Choroid plexus epithelial cell (primary cell): ENCODE results near the gene TSPAN2.
A peak's percentile ranks its signal among the peaks of the same experiment; 100 is the strongest.

ENCODE experiments used
- DNase-seq: peaks from one replicate; pipeline ENCODE4 v3.0.0-alpha.2; 2010; ENCODE audit warnings: low read depth
- H3K4me3 ChIP-seq: 2 replicates; pipeline ENCODE4 v1.5.1; 2011; ENCODE audit warnings: low read depth, mild to moderate bottlenecking, control low read depth, low read length, moderate library complexity
- TF ChIP-seq, protein P1 (sequence below): conservative IDR thresholded peaks from 2 replicates; pipeline ENCODE4 v1.5.1; 2011; ENCODE audit warnings: low read depth, mild to moderate bottlenecking, control low read depth, inconsistent platforms, low read length, moderate library complexity

Gene TSPAN2

GRCh38 chr1:115068826-115069585, 20.3 kb downstream of the TSPAN2 start:
- H3K4me3 ChIP-seq, result no peak overlapping the region
- TF ChIP-seq, protein P1, sequence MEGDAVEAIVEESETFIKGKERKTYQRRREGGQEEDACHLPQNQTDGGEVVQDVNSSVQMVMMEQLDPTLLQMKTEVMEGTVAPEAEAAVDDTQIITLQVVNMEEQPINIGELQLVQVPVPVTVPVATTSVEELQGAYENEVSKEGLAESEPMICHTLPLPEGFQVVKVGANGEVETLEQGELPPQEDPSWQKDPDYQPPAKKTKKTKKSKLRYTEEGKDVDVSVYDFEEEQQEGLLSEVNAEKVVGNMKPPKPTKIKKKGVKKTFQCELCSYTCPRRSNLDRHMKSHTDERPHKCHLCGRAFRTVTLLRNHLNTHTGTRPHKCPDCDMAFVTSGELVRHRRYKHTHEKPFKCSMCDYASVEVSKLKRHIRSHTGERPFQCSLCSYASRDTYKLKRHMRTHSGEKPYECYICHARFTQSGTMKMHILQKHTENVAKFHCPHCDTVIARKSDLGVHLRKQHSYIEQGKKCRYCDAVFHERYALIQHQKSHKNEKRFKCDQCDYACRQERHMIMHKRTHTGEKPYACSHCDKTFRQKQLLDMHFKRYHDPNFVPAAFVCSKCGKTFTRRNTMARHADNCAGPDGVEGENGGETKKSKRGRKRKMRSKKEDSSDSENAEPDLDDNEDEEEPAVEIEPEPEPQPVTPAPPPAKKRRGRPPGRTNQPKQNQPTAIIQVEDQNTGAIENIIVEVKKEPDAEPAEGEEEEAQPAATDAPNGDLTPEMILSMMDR, result no peak
- no peak for DNase-seq

DNA sequence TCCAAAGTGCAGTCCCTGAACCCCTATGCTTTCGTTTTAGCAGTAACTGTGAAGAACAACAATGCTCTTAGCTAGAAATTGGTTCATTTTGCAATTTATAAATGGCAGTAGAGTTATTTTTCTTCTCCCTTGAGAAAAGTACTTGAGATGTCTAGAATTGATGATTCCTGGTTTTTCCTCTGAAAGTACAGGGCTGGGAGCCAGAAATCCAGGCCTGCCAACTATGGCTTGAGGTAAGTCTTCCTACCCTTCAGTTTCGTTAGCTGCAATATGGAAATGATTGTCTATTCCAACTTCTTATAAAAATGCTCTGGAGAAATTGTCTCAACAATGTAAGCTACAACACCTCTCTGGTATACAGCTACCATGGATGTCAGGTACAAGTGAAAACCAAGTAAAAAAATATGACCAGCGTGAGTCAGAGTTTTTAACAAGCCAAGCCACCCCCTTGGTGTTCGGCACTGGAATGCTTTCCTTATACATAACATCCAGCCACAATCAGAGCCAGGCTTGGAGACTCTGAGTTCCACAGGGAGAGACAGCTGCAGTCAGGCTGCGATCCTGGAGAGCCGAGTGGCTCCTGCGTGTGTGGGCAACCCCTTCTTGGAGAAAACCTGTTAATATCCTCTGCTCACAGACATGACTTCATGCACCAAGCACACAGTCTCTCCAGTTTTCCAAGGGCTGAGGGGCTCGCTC, 22.0 kb downstream of the TSPAN2 start:
- H3K4me3 ChIP-seq, result no peak overlapping the region
- DNase-seq, result no peak
- TF ChIP-seq, protein P1, result no peak

DNA sequence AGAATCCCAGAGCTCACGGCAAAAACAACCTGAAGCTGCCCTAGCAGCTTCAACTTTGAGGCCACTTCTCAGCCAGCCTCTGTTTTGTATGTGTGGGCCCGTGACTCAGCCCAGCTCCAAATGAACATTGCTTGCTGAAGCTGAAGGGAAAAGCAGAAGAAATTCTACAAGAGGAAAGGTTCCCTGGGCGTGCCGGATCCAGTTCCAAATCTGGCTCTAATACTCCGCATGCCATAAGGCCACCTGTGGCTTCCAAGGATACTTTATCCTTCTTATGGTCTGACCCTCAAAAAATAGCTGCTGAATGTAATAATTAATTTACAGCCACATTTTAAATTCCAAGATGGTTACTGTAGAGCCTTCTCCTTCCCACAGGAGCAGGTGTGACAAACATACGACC, 24.3 kb downstream of the TSPAN2 start:
- DNase-seq, result no peak
- no peak overlapping the region for H3K4me3 ChIP-seq
- TF ChIP-seq, protein P1, result no peak

DNA sequence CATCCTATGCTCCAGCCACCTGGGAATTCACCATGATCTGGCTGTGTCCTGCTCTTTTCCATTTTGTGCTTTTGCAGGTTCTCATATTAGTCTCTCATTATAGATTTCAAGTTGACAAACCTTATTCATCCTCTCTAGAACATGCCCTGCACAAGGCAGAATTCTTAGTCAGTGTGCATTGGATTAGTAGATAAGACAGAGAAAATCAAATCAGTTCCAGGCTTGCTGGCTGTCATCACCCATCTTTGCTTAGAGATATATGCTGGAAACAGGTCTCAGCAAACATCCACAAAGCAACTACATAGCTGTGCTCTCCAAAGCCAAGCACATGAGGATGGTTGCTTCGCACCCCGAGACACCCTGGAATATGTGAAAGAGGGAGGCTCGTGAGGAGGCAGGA, 24.8 kb downstream of the TSPAN2 start:
- DNase-seq, result no peak
- H3K4me3 ChIP-seq, result no peak overlapping the region
- TF ChIP-seq, protein P1, result no peak

DNA sequence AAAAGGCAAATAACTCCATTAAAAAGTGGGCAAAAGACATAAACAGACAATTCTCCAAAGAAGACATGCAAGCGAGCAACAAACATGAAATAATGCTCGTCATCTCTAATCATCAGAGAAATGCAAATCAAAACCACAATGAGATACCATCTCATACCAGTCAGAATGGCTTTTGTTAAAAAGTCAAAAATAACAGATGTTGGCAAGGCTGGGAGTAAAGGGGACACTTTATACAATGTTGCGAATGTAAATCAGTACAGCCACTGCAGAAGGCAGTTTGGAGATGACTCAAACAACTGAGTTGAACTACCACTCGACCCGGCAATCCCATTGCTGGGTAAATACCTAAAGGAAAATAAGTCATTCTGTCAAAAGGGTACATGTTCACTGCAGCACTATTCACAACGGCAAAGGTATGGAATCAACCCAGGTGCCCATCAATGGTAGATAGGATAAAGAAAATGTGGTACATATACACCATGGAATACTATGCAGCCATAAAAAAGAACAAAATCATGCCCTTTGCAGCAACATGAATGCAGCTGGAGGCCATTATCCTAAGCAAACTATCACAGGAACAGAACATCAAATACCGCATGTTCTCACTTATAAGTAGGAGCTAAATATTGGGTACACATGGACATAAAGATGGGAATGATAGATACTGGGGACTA, 25.9 kb downstream of the TSPAN2 start:
- TF ChIP-seq, protein P1, result no peak
- no peak for DNase-seq
- H3K4me3 ChIP-seq, result no peak overlapping the region

DNA sequence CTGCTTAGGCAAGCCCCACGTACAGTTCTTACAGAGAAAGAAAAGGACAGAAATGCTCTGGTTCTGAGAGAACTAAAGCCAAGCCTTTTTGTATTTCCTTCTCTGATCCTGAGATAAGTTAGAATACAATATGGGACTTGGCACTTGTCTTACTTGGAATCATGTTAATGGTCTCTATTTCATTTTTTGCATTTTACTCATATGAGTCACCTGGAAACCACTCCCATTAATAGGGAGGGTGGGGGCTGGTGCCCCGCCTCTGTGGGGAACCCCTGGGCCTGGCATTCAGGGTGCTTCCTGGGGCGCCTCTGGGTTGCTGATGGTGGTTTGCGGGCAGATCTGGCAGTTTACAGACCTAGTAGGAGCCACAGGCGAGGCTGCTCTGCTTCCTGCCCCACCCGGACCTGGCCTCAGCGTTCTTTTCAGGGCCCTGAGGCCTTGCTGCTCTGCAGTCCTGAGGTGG, 26.7 kb downstream of the TSPAN2 start:
- H3K4me3 ChIP-seq, result no peak overlapping the region
- DNase-seq, result peak; percentile 23
- TF ChIP-seq, protein P1, result no peak
